Measurements from ENCODE around the gene NUPR1. TPM values are rescaled to one million over a fixed set of nuclear protein-coding genes. Genes with fewer than 3 reads are reported as not detected.

The NUPR1 gene
- total and polyA plus RNA-seq, 7 donors = 23.7 to 141 (median 46.0) TPM

DNA sequence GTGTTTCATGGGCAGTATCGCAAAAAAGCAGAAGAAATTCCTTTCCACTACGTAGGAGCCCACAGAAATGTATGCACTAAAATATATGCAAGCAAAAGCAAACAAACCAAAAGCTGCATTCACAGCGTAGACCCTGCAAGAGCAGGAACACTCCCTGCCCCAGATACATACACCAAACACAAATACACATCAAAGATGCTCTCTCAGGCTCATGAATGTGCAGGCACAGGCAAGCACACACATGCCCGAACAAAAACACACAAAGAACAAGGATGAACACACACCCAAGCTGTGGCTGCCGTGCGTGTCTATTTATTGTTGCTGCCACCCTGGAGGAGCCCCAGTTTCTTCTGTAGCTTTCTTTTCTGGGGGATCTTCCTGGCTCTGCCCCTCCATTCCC is 1.7 kb downstream of the NUPR1 start:
- DNase-seq (no peak), ATAC-seq (no peak)
- Histone ChIP-seq H3K27ac (peak overlapping the region; percentile 97), H3K36me3 (ENCODE audit: insufficient read depth in 1 of 2, low read depth in 1 of 2) (peaks cover 0 to 6% of the 10 kb centered on the region in 2 donors), H3K27me3 (ENCODE audit: insufficient read depth in 3 of 3, low read length in 2 of 3) (no peaks in the 10 kb centered on the region), H3K4me1 (peaks cover 25% of the 10 kb centered on the region), H3K4me3 (peak overlapping the region; percentile 73), H3K9me3 (no peaks in the 10 kb centered on the region)
- WGBS, 3 donors = 57 to 74% (median 59%) methylated on average over 6 of the region's 6 CpGs
- intact Hi-C loops (cut with DNase I) = loop anchor here in 1 of 2 donors (5.0 kb wide), 1 partner anchor 45 kb away; the partner anchor contains the start of genes APOBR and CLN3
- TF ChIP-seq, protein P1, sequence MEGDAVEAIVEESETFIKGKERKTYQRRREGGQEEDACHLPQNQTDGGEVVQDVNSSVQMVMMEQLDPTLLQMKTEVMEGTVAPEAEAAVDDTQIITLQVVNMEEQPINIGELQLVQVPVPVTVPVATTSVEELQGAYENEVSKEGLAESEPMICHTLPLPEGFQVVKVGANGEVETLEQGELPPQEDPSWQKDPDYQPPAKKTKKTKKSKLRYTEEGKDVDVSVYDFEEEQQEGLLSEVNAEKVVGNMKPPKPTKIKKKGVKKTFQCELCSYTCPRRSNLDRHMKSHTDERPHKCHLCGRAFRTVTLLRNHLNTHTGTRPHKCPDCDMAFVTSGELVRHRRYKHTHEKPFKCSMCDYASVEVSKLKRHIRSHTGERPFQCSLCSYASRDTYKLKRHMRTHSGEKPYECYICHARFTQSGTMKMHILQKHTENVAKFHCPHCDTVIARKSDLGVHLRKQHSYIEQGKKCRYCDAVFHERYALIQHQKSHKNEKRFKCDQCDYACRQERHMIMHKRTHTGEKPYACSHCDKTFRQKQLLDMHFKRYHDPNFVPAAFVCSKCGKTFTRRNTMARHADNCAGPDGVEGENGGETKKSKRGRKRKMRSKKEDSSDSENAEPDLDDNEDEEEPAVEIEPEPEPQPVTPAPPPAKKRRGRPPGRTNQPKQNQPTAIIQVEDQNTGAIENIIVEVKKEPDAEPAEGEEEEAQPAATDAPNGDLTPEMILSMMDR (IDR thresholded peaks at IDR 0.05) = no peak

DNA sequence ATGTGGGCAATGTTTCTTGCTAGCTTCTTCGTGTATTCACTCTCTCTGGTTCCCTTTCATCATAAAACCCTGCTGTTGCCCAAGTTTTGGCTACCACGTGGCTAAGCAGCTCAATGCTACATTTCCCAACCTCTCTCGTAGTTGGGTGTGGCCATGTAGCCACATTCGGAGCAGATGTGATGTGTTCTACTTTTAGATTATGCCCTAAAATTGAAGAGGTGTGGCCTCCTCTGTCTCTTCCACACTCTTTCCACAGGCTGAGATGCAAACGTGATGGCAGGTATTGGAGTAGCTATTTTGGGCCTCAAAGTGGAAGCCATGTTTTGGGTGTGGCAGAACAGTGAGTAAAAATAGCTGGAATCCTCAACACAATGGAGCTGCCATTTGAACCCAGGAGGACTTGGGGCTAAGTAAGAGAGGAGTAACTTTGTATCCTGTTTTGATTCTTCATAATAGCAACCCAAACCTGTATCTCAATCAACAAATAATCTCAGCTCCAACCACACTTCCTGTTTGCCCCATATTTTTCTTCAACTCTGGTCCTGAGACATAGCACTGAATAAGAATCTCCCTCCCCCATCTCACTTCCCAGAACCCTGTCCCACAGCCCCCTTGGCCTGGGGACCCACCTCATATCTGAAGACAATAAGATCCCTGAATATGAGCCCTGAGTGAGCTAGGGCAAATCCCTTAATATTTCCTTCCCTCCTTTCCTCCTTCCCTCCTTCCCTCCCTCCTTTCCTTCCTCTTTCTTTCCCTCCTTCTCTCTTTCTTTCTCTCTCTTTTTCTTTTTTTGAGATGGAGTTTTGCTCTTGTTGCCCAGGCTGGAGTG is 4.0 kb downstream of the NUPR1 start:
- H3K36me3 ChIP-seq (ENCODE audit: insufficient read depth in 1 of 2, low read depth in 1 of 2) = peaks cover 0 to 6% of the 10 kb centered on the region in 2 donors
- ATAC-seq (peak; percentile 41 to 76 (median 59)), DNase-seq (peak; percentile 61 to 76)
- intact Hi-C loops (cut with DNase I) = loop anchor here in 1 of 2 donors (5.0 kb wide), 1 partner anchor 42 kb away; the partner anchor contains the start of genes APOBR and CLN3
- peaks cover 24% of the 10 kb centered on the region for H3K4me1 ChIP-seq
- WGBS, 3 donors = 47 to 64% (median 48%) methylated on average over 5 of the region's 5 CpGs
- no peaks in the 10 kb centered on the region for H3K27me3 ChIP-seq (ENCODE audit: insufficient read depth in 3 of 3, low read length in 2 of 3)
- H3K9me3 ChIP-seq = no peaks in the 10 kb centered on the region
- H3K27ac ChIP-seq = peak overlapping the region; percentile 97
- TF ChIP-seq, protein P1 (IDR thresholded peaks at IDR 0.05) = no peak
- peak overlapping the region; percentile 26 for H3K4me3 ChIP-seq

DNA sequence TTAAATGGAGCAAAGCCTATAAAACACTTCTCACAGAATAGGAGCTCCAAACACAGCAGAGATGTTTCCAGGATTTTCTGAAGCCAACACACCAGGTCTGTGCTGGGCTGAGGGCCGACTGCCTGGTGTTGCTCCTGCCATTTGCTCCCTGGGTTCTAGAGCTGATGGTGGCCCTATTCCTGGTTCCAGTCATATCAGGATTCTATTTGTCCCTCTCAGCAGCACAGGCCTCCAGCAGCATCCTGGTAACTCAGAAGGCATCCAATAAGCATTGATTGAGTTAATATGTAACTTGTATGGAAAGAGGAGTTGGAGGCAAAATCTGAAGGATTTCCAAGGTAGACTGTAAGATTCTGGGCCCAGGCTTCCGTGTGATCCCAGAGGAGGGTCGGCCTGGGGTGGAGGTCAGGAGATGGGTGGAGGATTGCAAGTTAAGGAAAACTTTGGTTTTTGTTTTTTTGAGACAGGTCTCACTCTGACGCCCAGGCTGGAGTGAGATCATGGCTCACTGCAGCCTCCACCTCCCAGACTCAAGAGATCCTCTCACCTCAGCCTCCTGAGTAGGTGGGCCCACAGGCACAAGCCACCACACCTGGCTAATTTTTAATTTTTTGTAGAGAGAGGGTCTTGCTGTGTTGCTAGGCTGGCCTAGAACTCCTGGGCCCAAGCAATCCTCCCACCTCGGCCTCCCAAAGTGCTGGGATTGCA is 5.7 kb downstream of the NUPR1 start:
- intact Hi-C loops (cut with DNase I) = no loop called here
- Histone ChIP-seq H3K27ac (peak overlapping the region; percentile 97), H3K36me3 (ENCODE audit: insufficient read depth in 1 of 2, low read depth in 1 of 2) (peaks cover 0 to 6% of the 10 kb centered on the region in 2 donors), H3K4me3 (no peak overlapping the region), H3K4me1 (peaks cover 17% of the 10 kb centered on the region), H3K9me3 (no peaks in the 10 kb centered on the region), H3K27me3 (ENCODE audit: insufficient read depth in 3 of 3, low read length in 2 of 3) (no peaks in the 10 kb centered on the region)
- 80 to 89% (median 82%) methylated on average over 5 of the region's 5 CpGs for WGBS, 3 donors
- no peak for DNase-seq
- TF ChIP-seq, protein P1 (IDR thresholded peaks at IDR 0.05) = no peak
- no peak for ATAC-seq

DNA sequence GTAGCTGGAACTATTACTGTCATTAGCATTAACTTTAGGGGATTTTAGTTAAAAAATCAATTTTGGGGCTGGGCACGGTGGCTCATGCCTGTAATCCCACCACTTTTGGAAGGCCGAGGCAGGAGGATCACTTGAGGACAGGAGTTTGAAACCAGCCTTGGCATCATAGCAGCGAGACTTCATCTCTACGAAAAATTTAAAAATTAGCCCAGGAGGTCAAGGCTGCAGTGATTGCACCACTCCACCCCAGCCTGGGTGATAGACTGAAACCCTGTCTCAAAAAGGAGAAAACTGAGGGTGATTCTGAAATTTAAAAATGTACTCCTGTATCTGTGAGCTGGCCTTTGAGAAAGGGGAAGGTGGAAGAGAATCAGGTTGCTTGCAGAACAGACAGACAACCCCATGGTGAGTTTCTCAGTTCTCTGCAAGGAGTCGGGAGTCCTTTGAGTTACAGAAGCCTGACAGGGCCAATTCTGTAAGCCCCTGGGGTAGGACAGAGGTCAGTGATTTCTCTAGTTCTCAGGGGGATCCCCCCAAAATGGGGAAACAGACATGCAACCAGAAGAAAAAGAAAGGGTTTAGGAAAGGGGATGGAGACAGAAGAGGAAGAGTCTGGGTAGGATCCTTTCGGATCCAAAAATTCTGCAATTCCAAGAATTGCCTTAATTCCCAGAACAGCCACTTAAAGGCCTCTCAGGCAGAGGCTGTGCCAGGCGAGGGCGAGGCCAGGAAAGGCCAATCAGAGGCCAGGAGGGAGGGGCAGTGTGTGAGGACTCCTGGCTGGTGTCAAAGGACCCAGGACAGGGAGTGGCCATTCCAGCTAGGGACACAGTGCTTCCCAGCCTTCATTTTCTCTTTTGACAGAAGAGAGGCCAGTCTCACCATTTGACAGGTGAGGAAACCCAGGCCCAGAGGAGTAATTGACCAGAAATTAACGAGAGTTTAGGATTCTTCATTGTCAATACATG is 6.7 kb downstream of the NUPR1 start:
- TF ChIP-seq, protein P1 (IDR thresholded peaks at IDR 0.05) = no peak
- peaks cover 17% of the 10 kb centered on the region for H3K4me1 ChIP-seq
- peaks cover 0 to 6% of the 10 kb centered on the region in 2 donors for H3K36me3 ChIP-seq (ENCODE audit: insufficient read depth in 1 of 2, low read depth in 1 of 2)
- H3K27me3 ChIP-seq (ENCODE audit: insufficient read depth in 3 of 3, low read length in 2 of 3) = no peaks in the 10 kb centered on the region
- ATAC-seq (peak; percentile 66 to 83 (median 80)), DNase-seq (peak; percentile 87 to 93)
- no peak overlapping the region for H3K4me3 ChIP-seq
- H3K9me3 ChIP-seq = no peaks in the 10 kb centered on the region
- H3K27ac ChIP-seq = peak overlapping the region; percentile 97
- WGBS, 3 donors = 51 to 62% (median 51%) methylated on average over 9 of the region's 9 CpGs
- intact Hi-C loops (cut with DNase I) = no loop called here

Data from psoas muscle (tissue), 8 donors.